Measurements from ENCODE around the gene NOTUM. TPM values are rescaled to one million over a fixed set of nuclear protein-coding genes. Genes with fewer than 3 reads are reported as not detected.

NOTUM gene
- total and polyA plus RNA-seq, 7 experiments from 2014 or later, result 0.35 to 0.82 TPM; not detected in 5

DNA sequence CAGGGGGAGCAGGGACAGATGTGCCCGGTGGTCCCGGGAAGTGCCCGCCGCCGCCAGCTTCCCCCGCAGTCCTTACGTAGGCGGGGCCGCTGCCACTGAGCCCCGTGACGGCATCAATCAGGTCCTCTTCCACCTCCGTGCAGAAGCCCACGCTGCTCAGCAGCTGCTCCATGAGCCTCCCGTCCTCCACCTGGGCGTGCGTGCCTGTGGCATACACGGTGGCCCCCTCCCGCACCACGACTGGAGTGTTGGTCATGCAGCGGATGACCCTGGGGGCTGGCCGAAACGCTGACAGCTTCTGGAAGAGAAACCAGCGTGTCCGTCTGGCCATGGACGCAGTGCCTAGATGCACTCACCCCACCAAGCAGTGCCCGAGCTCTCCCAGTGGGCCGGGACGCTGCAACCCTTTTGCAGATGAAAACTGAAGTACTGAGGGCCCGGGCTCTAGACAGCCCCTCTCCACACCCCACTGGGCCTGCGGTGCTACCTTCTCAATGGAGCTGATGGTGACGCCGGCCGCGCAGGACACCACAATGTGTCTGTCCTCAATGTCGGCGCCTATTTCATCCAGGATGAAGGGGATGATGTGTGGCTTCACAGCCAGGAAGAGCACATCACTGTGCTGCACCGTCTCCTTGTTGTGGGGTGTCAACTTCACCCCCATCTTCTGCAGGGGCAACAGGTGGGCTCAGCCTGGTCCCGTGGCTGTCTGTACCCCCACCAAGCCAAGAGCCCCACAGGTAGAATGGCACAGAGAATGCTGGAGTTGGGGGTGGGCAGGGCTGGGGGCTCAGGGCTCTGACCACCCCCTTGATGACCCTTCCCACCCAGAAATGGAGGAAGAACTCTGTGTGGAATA lies 25.9 kb downstream of the NOTUM start:
- H3K4me3 Mint-ChIP-seq, result peak overlapping the region in 4 of 10 donors; percentile 45 to 71 (median 58)
- Histone ChIP-seq H3K27ac (ENCODE audit: low read depth, low read length) (no peak overlapping the region), H3K4me1 (ENCODE audit: control insufficient read depth in 2 of 2, insufficient read depth in 2 of 2, low read length in 2 of 2) (peaks cover 0 to 3% of the 10 kb centered on the region in 2 donors), H3K36me3 (ENCODE audit: control insufficient read depth in 2 of 3, insufficient read depth in 3 of 3, low read length in 3 of 3) (no peaks in the 10 kb centered on the region), H3K27me3 (ENCODE audit: control insufficient read depth in 2 of 2, insufficient read depth in 2 of 2, low read length in 2 of 2) (no peaks in the 10 kb centered on the region), H3K9me3 (ENCODE audit: control insufficient read depth in 2 of 3, low read length in 3 of 3) (no peaks in the 10 kb centered on the region), H3K4me3 (ENCODE audit: low read length) (no peak overlapping the region)
- peaks cover 0 to 12% (median 0%) of the 10 kb centered on the region in 5 donors for H3K27me3 Mint-ChIP-seq
- ChIA-PET POLR2A (no interaction called here), CTCF (interaction anchor here (0.7 kb wide), 1 partner anchor 824 kb away, joined by 3 read pairs; no protein-coding TSS in a partner anchor)
- DNase-seq (no peak), ATAC-seq (no peak)
- no peaks in the 10 kb centered on the region for H3K9me3 Mint-ChIP-seq
- peaks cover 0 to 13% (median 9%) of the 10 kb centered on the region in 7 donors for H3K4me1 Mint-ChIP-seq
- intact Hi-C loops (cut with micrococcal nuclease), result no loop called here
- H3K36me3 Mint-ChIP-seq, result no peaks in the 10 kb centered on the region
- H3K27ac Mint-ChIP-seq, result no peak overlapping the region

DNA sequence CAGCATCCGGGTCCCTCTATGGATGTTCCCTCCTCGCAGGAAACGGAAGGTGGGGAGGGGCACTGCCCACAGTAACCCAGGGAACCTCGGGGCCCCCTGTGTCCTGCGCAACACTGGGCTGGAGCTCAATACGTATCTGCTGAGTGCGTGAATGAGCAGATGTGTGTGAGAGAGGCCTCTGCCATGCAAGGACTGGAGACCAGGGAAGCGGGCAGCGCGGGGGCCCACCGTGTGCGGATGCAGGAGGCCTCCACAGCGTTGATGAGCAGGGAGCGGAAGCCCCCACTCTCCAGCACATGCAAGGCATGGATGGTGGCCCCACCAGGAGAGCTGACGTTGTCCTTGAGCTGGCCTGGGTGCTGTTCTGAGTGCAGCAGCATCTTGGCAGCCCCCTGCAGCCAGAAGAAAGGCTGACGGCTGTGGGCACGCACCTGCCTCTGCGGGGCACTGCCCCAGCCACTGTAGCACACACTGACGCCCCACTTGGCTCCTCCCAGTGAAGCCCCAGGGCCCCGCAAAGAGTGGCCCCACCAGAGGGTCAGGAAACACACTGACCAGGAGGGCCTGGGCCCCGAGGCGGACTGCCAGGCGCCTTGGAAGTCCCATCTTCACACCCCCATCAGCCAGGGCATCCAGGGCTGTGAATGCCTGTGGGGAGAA lies 26.8 kb downstream of the NOTUM start:
- H3K27ac Mint-ChIP-seq, result peak overlapping the region in 1 of 9 donors; percentile 18
- ATAC-seq, result no peak
- peaks cover 0 to 3% of the 10 kb centered on the region in 2 donors for H3K4me1 ChIP-seq (ENCODE audit: control insufficient read depth in 2 of 2, insufficient read depth in 2 of 2, low read length in 2 of 2)
- H3K4me1 Mint-ChIP-seq, result peaks cover 0 to 13% (median 9%) of the 10 kb centered on the region in 7 donors
- H3K27me3 ChIP-seq (ENCODE audit: control insufficient read depth in 2 of 2, insufficient read depth in 2 of 2, low read length in 2 of 2), result peaks cover 0 to 4% of the 10 kb centered on the region in 2 donors
- ChIA-PET CTCF (no interaction called here), POLR2A (no interaction called here)
- no peak overlapping the region for H3K4me3 ChIP-seq (ENCODE audit: low read length)
- DNase-seq, result no peak
- no peaks in the 10 kb centered on the region for H3K9me3 ChIP-seq (ENCODE audit: control insufficient read depth in 2 of 3, low read length in 3 of 3)
- no peaks in the 10 kb centered on the region for H3K36me3 ChIP-seq (ENCODE audit: control insufficient read depth in 2 of 3, insufficient read depth in 3 of 3, low read length in 3 of 3)
- no peaks in the 10 kb centered on the region for H3K36me3 Mint-ChIP-seq
- H3K27me3 Mint-ChIP-seq, result peaks cover 0 to 14% (median 0%) of the 10 kb centered on the region in 5 donors
- no peaks in the 10 kb centered on the region for H3K9me3 Mint-ChIP-seq
- H3K4me3 Mint-ChIP-seq, result no peak overlapping the region
- no peak overlapping the region for H3K27ac ChIP-seq (ENCODE audit: low read depth, low read length)
- intact Hi-C loops (cut with micrococcal nuclease), result no loop called here

DNA sequence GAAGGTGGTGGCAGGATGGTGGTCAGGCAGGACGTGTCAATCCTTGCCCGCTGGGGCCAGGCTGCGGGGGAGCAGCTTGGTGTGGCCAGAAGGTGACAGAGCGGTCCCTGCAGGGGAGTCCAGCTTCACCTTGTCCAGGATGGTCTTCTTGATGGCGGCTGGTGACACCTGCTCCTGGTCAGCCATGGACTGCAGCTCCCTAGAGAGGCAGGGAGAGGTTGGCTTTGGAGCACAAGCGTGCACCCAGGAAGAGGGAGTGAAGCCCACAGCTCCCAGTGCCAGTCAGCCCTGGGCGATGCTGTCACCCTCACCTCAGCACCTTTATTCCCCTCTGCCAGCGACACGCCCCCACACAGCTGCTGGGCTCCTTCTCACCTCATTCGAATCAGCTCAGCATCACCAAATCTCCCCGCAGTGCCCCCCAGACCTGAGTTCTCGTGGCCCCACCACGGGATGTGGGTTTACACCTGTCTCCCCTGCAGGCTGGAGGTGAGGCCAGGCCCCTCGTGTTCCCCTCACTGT lies 27.7 kb downstream of the NOTUM start:
- H3K9me3 Mint-ChIP-seq, result no peaks in the 10 kb centered on the region
- H3K27me3 Mint-ChIP-seq, result peaks cover 0 to 18% (median 0%) of the 10 kb centered on the region in 5 donors
- H3K4me3 ChIP-seq (ENCODE audit: low read length), result no peak overlapping the region
- CTCF ChIA-PET, result no interaction called here
- no peaks in the 10 kb centered on the region for H3K36me3 Mint-ChIP-seq
- H3K4me3 Mint-ChIP-seq, result peak overlapping the region in 1 of 10 donors; percentile 51
- DNase-seq (no peak), ATAC-seq (no peak)
- no peaks in the 10 kb centered on the region for H3K9me3 ChIP-seq (ENCODE audit: control insufficient read depth in 2 of 3, low read length in 3 of 3)
- POLR2A ChIA-PET, result interaction anchor here (0.7 kb wide), 1 partner anchor 104 kb away, joined by 3 read pairs; the partner anchor contains the start of gene DCXR
- H3K27ac Mint-ChIP-seq, result peak overlapping the region in 1 of 9 donors; percentile 25
- H3K27me3 ChIP-seq (ENCODE audit: control insufficient read depth in 2 of 2, insufficient read depth in 2 of 2, low read length in 2 of 2), result peaks cover 0 to 13% of the 10 kb centered on the region in 2 donors
- peaks cover 5 to 6% of the 10 kb centered on the region in 2 donors for H3K4me1 ChIP-seq (ENCODE audit: control insufficient read depth in 2 of 2, insufficient read depth in 2 of 2, low read length in 2 of 2)
- intact Hi-C loops (cut with micrococcal nuclease), result no loop called here
- no peak overlapping the region for H3K27ac ChIP-seq (ENCODE audit: low read depth, low read length)
- peaks cover 0 to 13% (median 9%) of the 10 kb centered on the region in 7 donors for H3K4me1 Mint-ChIP-seq
- H3K36me3 ChIP-seq (ENCODE audit: control insufficient read depth in 2 of 3, insufficient read depth in 3 of 3, low read length in 3 of 3), result no peaks in the 10 kb centered on the region

DNA sequence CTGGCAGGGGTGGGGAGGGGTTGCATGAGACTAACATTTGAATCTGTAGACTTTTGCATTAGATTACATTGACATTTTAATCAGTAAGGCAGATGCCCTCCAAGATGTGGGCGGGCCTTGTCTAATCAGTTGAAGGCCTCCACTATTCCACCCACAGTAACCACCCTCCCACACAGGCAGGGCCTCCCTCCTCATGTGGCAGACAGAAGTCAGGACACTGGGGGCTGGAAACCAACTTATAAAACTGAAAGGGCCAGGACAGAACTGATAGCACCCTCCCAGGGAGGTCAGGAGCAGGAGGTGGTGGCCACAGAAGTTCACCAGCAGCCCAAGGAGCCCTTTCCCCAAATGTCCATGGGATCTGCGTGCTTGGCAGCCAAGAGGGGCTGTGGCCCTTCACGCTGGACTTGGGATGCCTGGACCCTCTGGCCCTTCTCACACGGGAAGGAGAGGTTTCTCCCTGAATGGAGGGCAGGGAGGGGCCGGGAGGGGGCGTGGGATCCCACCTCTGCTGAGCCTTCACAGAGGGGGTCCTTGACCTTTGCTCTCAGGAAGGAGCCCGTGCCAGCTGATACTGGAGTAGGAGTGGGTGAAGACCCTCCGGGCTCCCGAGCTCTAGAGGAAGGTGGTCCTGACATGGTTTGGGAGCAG lies 28.5 kb downstream of the NOTUM start:
- no peaks in the 10 kb centered on the region for H3K9me3 Mint-ChIP-seq
- H3K27ac Mint-ChIP-seq, result no peak overlapping the region
- H3K4me1 Mint-ChIP-seq, result peaks cover 0 to 11% (median 4%) of the 10 kb centered on the region in 7 donors
- H3K27me3 Mint-ChIP-seq, result peaks cover 0 to 18% (median 0%) of the 10 kb centered on the region in 5 donors
- Histone ChIP-seq H3K27me3 (ENCODE audit: control insufficient read depth in 2 of 2, insufficient read depth in 2 of 2, low read length in 2 of 2) (peaks cover 0 to 13% of the 10 kb centered on the region in 2 donors), H3K4me3 (ENCODE audit: low read length) (no peak overlapping the region), H3K36me3 (ENCODE audit: control insufficient read depth in 2 of 3, insufficient read depth in 3 of 3, low read length in 3 of 3) (no peaks in the 10 kb centered on the region), H3K4me1 (ENCODE audit: control insufficient read depth in 2 of 2, insufficient read depth in 2 of 2, low read length in 2 of 2) (peaks cover 8 to 9% of the 10 kb centered on the region in 2 donors), H3K27ac (ENCODE audit: low read depth, low read length) (no peak overlapping the region), H3K9me3 (ENCODE audit: control insufficient read depth in 2 of 3, low read length in 3 of 3) (no peaks in the 10 kb centered on the region)
- DNase-seq (no peak), ATAC-seq (no peak)
- ChIA-PET POLR2A (interaction anchor here (0.7 kb wide), 1 partner anchor 105 kb away, joined by 3 read pairs; the partner anchor contains the start of gene DCXR), CTCF (no interaction called here)
- no peak overlapping the region for H3K4me3 Mint-ChIP-seq
- H3K36me3 Mint-ChIP-seq, result no peaks in the 10 kb centered on the region
- intact Hi-C loops (cut with micrococcal nuclease), result no loop called here

DNA sequence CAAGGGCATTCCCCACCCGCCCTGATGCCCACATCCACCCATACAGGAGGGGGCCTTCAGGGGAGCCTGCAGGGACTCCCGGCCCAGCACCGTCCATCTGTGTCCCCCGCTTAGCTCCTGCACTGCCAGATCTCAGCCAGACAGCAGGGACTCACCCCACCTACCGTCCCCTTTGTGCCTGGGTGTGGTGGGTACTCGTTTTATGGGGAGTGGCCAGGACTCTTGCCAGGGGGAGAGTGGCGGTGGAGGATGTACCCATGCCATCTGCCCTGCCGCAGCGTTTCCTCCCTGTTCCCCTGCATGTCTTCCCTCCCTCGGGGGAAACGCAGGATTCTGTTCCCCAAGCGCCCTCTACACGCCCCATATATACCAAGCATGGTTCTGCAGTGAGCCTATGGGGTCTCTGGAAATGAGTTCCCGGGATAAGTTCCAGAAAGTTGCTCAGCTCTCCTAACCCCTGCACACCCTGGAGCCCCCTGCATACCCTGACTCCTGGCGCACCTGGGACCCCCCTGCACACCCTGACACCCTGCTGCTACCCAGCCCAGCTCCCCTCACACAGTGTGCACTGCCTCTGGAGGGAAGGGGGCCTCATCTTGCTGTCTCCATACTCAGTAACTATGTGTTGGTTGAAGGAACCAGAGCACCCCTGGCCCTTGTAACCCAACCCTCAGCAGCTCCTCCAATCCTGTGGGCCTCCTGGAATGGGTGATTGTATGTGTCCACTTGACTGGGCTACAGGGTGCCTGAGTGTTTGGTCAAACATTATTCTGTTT lies 29.2 kb downstream of the NOTUM start:
- peak overlapping the region in 1 of 10 donors; percentile 29 for H3K4me3 Mint-ChIP-seq
- POLR2A ChIA-PET, result no interaction called here

DNA sequence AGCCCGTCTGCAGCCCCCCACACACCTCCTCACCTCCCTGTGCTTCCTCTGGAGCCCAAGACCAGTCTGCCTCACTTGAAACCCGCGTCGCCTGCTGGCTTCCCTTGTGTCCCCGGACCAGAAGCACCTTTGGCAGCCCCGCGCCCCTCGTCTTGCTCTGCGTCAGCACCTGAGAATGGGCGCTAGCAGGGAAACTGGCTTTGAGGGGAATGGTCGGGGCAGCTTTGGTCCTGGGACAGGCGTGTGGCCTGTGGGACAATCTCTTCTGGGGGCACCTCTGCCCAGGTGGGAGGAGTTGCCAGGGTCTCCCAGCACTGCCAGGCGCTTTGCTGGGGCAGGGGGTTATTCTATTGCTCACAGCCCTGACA lies 29.8 kb downstream of the NOTUM start:
- Histone ChIP-seq H3K36me3 (ENCODE audit: control insufficient read depth in 2 of 3, insufficient read depth in 3 of 3, low read length in 3 of 3) (no peaks in the 10 kb centered on the region), H3K27me3 (ENCODE audit: control insufficient read depth in 2 of 2, insufficient read depth in 2 of 2, low read length in 2 of 2) (peaks cover 0 to 13% of the 10 kb centered on the region in 2 donors), H3K27ac (ENCODE audit: low read depth, low read length) (no peak overlapping the region), H3K4me3 (ENCODE audit: low read length) (no peak overlapping the region), H3K9me3 (ENCODE audit: control insufficient read depth in 2 of 3, low read length in 3 of 3) (no peaks in the 10 kb centered on the region), H3K4me1 (ENCODE audit: control insufficient read depth in 2 of 2, insufficient read depth in 2 of 2, low read length in 2 of 2) (peaks cover 10 to 14% of the 10 kb centered on the region in 2 donors)
- no peak for ATAC-seq
- Mint-ChIP-seq H3K4me1 (peaks cover 5 to 14% (median 8%) of the 10 kb centered on the region in 7 donors), H3K36me3 (no peaks in the 10 kb centered on the region), H3K9me3 (no peaks in the 10 kb centered on the region), H3K27me3 (peaks cover 0 to 18% (median 0%) of the 10 kb centered on the region in 5 donors), H3K4me3 (peak overlapping the region in 1 of 10 donors; percentile 29), H3K27ac (peak overlapping the region in 1 of 9 donors; percentile 38)
- CTCF ChIA-PET, result no interaction called here
- POLR2A ChIA-PET, result interaction anchor here (0.6 to 1.5 kb wide), 3 partner anchors 17 to 527 kb away, joined by 3 to 4 read pairs (median 3); no protein-coding TSS in a partner anchor
- intact Hi-C loops (cut with micrococcal nuclease), result no loop called here
- no peak for DNase-seq

More for the DNA sequence above, 29.2 kb downstream of the NOTUM start:
- Mint-ChIP-seq H3K9me3 (no peaks in the 10 kb centered on the region), H3K4me1 (peaks cover 0 to 11% (median 3%) of the 10 kb centered on the region in 7 donors), H3K27me3 (peaks cover 0 to 18% (median 0%) of the 10 kb centered on the region in 5 donors), H3K27ac (no peak overlapping the region), H3K36me3 (no peaks in the 10 kb centered on the region)
- Histone ChIP-seq H3K27me3 (ENCODE audit: control insufficient read depth in 2 of 2, insufficient read depth in 2 of 2, low read length in 2 of 2) (peaks cover 0 to 13% of the 10 kb centered on the region in 2 donors), H3K36me3 (ENCODE audit: control insufficient read depth in 2 of 3, insufficient read depth in 3 of 3, low read length in 3 of 3) (no peaks in the 10 kb centered on the region), H3K27ac (ENCODE audit: low read depth, low read length) (no peak overlapping the region), H3K4me1 (ENCODE audit: control insufficient read depth in 2 of 2, insufficient read depth in 2 of 2, low read length in 2 of 2) (peaks cover 8 to 9% of the 10 kb centered on the region in 2 donors), H3K4me3 (ENCODE audit: low read length) (no peak overlapping the region), H3K9me3 (ENCODE audit: control insufficient read depth in 2 of 3, low read length in 3 of 3) (no peaks in the 10 kb centered on the region)
- DNase-seq (no peak), ATAC-seq (no peak)
- CTCF ChIA-PET, result no interaction called here
- intact Hi-C loops (cut with micrococcal nuclease), result no loop called here
